NT2/D1 (cell line): Measurements from ENCODE around the gene SKIDA1.

Experiments
- YY1 ChIP-seq: IDR thresholded peaks from 2 replicates; pipeline ENCODE4 v1.6.1; 2011; ENCODE audit not compliant: insufficient read length, insufficient read depth
- ZNF274 ChIP-seq: IDR thresholded peaks from 2 replicates; pipeline ENCODE4 v1.6.1; 2011; ENCODE audit warnings: mild to moderate bottlenecking, low read depth, low read length

DNA sequence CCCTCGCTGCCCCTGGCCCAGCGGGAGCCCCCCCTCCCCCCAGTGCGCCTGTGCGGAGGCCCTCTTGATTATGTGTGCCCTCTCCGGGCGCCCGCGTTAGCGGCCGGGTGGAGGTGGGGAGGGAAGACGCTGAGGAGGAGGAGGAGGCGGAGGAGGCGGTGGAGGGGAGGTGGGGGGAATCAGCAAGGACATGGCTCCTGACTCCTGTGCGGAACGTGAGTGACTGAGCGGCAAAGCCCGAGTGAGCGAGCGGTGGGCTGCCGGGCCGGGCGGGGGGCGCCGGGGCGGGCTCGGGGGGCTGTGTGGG is 8.8 kb upstream of the SKIDA1 start:
- no peak for TF ChIP-seq YY1
- TF ChIP-seq ZNF274: no peak
